Stimulated activated CD4-positive, alpha-beta T cell treated with anti-CD3 and anti-CD28 coated beads, Interleukin-1b, Interleukin-23, amount 100 ng/mL, for 48 hours (primary cell): Measurements from ENCODE around the gene USP43.
"Not testable (repeated sequence)": the region's sequence is repeated elsewhere in the genome, so short reads cannot be mapped to it uniquely, and the experiment has no call there.

Source experiments
- DNase-seq: peaks from one replicate; pipeline ENCODE4 v3.0.0-alpha.2; 2020

The USP43 gene, protein sequence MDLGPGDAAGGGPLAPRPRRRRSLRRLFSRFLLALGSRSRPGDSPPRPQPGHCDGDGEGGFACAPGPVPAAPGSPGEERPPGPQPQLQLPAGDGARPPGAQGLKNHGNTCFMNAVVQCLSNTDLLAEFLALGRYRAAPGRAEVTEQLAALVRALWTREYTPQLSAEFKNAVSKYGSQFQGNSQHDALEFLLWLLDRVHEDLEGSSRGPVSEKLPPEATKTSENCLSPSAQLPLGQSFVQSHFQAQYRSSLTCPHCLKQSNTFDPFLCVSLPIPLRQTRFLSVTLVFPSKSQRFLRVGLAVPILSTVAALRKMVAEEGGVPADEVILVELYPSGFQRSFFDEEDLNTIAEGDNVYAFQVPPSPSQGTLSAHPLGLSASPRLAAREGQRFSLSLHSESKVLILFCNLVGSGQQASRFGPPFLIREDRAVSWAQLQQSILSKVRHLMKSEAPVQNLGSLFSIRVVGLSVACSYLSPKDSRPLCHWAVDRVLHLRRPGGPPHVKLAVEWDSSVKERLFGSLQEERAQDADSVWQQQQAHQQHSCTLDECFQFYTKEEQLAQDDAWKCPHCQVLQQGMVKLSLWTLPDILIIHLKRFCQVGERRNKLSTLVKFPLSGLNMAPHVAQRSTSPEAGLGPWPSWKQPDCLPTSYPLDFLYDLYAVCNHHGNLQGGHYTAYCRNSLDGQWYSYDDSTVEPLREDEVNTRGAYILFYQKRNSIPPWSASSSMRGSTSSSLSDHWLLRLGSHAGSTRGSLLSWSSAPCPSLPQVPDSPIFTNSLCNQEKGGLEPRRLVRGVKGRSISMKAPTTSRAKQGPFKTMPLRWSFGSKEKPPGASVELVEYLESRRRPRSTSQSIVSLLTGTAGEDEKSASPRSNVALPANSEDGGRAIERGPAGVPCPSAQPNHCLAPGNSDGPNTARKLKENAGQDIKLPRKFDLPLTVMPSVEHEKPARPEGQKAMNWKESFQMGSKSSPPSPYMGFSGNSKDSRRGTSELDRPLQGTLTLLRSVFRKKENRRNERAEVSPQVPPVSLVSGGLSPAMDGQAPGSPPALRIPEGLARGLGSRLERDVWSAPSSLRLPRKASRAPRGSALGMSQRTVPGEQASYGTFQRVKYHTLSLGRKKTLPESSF

DNA sequence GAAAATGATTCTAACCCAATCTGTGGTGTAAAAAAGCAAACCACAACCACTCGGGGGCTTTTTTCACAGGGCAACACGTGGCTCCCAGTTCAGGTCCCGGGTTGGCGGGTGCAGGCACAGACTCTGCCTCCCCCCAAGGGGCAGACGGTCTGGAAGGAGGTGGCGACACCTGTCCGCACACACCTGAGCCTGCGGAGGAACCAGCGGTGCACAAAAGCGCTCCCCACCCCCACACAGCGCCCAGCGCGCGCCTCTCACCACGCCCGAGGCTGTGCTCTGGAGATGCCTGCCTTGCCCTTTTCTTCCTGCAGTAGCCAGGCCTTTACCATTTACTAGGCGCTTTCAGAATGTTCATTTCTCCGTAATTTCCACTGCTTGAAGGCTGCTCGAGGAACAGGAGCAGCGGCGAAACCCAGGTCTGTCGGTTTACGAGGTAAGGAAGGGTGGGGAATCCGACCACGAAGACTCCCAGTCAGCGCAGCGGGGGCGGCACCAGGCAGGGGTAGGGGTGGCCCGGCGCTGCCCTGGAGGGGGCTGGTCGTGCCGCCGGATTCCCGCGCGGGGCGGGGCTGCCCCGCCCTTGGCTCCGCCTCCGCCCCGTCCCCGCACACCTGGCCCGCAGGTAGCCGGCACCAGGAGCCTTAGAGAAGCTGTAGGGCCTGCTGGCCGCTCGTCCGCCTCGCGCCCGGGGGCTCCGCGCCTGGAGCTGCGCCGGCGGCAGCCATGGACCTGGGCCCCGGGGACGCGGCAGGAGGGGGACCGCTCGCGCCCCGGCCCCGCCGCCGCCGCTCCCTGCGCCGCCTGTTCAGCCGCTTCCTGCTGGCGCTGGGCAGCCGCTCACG lies at the start of gene USP43:
Gene USP43 (plus strand): TSS at position 608 of the 842 bp plus-strand sequence. CDS start 116 bp downstream, at position 724.
- DNase-seq: peak; percentile 11

DNA sequence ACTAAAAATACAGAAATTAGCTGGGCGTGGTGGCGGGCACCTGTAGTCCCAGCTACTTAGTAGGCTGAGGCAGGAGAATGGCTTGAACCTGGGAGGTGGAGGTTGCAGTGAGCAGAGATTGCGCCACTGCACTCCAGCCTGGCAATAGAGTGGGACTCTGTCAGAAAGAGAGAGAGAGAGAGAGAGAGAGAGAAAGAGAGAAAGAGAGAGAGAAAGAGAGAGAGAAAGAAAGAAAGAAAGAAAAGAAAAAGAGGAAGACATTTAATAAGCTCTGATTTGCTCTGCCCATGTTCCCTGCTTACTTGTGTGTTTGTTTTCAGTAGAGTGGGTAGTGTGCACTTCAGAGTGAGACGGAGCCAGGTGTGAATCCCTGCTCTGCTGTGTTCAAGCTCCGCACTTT lies 47.7 kb upstream of the USP43 start:
- not testable (repeated sequence) for DNase-seq

DNA sequence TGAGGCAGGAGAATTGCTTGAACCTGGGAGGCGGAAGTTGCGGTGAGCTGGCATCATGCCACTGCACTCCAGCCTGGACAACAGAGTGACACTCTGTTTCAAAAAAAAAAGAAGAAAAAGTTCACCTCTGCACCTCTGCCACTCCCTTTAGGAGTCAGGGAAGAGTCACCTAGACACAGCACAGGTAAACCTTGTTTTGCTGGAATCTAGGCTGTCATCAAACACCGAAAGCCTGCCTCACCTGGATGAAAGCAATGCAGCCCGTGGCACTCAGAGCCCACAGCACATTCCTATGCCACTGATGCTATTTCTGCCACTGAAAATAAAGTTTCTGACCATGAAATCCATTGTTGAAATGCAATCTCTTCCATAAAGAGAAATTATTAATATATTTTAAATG lies 46.7 kb upstream of the USP43 start:
- DNase-seq: no peak

DNA sequence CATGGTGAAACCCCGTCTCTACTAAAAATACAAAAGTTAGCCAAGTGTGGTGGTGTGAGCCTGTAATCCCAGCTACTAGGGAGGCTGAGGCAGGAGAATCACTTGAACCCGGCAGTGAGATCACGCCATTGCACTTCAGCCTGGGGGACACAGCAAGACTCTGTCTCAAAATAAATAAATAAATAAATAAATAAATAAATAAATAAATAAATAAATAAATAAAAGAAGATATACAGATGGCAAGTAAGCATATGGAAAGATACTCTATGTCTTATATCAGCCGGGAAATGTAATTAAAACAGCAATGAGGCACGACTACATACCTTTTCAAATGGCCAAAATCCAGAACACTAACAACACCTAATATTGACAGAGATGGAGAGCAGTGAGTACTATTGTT lies 40.7 kb upstream of the USP43 start:
- DNase-seq: not testable (repeated sequence)

DNA sequence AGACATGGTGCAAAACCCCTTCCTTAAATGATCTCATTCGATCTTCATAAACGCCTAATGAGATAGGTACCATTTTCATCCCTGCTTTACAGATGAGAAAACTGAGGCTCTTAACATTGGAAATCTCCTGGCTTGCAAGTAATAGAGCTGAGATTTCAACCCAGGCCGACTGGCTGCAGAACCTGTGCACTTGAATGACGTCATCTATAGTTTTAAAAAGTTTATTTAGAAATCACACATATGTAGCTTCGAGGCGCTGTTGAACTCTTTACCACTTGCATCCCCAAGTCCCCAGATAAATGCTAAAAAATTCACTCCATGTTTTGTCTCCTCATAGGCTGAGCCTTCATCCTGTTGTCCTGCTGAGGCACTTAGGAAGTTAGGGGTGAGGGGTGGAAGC lies 38.9 kb upstream of the USP43 start:
- DNase-seq: no peak

DNA sequence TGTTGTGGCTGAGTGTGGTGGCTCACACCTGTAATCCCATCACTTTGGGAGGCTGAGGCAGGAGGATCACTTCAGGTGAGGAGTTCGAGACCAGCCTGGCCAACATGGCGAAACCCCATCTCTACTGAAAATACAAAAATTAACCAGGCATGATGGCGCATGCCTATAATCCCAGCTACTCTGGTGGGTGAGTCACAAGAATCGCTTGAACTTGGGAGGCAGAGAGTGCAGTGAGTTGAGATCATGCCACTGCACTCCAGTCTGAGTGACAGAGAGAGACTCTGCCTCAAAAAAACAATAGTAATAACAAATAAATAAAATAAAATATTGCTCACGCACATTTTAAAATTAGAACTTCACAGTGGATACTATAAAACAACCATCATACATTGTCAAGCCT lies 38.3 kb upstream of the USP43 start:
- not testable (repeated sequence) for DNase-seq

DNA sequence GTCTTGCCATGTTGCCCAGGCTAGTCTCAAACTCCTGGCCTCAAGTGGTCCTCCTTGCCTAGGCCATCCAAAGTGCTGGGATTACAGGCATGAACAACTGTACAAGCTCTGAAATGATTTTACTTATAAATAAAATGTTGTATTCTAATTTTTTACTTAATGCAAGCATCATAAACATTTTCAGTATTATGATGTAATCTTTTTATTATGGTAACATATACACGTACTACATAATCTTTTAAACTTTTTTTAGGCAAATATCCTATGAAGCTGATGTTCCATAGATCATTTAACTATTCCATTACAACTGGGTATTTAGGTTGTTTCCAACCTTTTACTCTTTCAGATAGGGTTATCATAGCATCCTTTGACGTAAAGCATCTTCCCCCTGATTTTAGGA lies 33.8 kb upstream of the USP43 start:
- no peak for DNase-seq

DNA sequence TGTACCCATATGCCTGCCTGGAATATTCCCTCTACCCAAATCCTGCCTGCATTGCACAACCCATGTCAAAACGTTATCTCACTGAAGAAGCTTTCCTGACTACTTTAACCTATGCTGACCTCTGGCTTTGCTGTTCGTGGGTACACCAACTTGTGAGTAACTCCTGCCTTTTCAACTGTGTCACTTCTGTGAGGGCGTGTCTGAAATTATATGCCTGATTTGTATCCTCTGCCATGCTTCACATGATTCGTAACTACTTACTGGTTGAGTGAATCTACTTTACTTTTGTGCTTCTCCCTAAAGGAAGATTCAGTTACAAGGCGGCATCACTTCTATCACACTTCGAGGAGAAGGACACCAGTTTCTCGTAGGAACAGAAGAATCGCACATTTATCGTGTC lies 33.3 kb upstream of the USP43 start:
- DNase-seq: no peak

DNA sequence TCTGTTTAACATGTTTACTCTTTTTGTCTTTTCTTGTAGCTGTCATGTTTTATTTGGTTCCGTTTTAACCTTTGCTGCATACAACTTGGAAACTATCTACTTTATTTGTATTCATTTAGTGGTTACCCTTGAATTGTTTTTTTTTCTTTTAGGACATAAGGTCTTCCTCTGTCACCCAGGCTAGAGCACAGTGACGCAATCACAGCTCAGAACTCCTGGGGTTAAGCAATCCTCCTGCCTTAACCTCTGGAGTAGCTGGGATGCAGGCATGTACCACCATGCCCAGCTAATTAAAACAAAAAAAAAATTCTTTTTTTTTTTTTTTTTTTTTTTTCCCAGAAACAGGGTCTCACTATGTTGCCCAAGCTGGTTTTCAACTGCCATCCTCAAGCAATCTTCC lies 29.8 kb upstream of the USP43 start:
- DNase-seq: no peak

DNA sequence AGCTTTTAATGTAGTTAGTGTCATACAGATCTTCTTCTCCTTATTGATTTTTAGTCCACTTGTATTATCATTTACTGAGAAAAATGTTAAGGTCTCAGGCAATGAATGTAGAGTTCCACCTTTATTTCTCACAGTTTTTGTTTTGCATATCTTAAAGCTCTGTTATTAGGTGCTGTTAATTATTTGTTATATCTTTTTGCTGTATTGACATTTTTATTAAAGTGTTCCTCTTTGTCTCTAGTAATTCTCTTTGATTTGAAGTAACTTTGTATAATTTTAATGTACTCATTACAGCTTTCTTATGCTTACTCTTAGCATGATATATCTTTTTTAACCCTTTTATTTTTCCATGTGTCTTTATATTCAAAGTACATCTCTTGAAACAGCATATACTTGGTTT lies 22.4 kb upstream of the USP43 start:
- no peak for DNase-seq

DNA sequence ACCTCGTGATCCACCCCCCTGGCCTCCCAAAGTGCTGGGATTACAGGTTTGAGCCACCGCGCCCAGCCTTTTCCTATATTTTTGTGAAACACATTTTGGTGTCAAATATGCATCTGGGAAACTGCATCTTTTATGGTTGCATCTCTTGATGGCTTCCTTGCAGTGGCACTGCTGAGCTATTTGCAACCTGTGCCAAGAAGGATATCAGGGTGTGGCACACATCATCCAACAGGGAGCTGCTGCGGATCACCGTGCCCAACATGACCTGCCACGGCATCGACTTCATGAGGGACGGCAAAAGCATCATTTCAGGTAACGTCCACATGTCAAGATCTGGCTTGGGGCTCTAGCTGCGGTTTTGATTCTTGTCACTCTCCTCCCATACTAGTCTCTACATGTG lies 16.8 kb upstream of the USP43 start:
- DNase-seq: no peak

DNA sequence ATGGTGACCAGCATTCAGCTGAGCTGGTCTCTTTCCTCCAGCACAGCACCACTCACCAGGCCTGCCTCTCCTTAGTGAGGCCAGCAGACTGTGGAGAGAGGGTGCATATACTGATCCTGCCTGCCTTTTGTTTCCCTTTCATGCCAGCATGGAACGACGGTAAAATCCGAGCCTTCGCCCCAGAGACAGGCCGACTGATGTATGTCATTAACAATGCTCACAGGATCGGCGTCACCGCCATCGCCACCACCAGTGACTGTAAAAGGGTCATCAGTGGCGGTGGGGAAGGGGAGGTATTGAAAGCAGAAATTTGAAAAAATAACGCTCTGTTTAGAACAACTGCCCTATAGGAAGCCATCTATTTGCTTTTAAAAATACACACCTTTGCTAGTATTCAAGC lies 12.6 kb upstream of the USP43 start:
- DNase-seq: no peak

DNA sequence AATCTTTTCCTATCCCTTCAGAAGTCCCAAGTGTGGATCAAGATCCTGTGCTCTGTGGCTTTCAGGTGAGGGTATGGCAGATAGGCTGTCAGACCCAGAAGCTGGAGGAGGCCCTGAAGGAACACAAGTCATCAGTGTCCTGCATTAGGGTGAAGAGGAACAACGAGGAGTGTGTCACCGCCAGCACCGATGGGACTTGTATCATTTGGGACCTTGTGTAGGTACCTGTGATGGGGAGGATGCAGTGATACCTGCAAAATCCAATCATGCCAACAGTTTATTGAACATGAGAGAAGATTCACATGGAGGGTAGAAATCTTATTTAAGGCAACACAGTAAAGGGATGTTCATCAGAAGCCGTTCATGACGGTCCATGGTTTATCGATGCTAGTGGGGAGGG lies 10.0 kb upstream of the USP43 start:
- DNase-seq: no peak

DNA sequence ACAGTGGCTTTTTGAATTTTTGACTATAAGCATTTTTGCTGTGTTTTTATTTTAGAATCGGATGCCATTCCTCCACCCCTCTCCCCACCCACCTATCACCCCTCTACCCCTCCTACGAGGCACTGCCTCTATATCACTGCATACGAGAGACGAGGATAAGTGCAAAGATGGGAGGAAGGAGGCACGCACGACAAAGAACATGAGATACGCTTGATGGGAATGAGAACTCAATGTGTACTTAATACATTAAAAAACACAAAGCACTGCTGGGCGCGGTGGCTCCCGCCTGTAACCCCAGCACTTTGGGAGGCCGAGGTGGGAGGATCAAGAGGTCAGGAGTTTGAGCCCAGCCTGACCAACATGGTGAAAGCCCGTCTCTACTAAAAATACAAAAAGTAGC lies 8.8 kb upstream of the USP43 start:
- no peak for DNase-seq

DNA sequence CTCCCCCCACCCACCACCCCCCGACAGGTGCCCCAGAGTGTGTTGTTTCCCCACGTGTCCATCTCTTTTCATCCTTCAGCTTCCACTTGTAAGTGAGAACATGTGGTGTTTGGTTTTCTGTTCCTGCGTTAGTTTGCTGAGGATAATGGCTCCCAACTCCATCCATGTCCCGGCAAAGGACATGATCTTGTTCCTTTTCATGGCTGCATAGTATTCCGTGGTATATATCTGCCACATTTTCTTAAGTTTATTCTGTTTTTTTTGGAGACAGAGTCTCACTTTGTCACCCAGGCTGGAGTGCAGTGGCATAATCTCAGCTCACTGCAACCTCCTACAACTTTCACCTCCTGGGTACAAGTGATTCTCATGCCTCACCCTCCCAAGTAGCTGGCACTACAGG lies 4.9 kb upstream of the USP43 start:
- DNase-seq: not testable (repeated sequence)

DNA sequence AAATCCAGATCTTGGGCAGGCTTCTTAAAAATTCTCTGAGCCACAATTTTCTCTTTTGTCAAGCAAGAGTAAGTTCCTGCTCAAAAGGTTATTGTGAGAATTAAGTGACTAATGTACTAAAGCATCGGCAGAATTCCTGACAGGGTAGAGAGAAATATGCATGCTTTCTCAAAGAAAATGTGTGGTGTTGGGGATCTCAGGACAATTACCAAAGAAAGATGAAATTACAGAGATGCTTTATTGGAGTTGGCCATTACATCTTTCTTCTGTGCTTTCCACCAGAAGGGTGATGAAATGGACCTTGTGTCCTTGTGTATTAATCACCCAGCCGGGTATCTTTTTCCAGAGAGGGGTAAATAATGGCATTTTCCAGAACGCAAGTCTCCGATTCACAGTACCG lies 1.7 kb upstream of the USP43 start:
- DNase-seq: no peak

DNA sequence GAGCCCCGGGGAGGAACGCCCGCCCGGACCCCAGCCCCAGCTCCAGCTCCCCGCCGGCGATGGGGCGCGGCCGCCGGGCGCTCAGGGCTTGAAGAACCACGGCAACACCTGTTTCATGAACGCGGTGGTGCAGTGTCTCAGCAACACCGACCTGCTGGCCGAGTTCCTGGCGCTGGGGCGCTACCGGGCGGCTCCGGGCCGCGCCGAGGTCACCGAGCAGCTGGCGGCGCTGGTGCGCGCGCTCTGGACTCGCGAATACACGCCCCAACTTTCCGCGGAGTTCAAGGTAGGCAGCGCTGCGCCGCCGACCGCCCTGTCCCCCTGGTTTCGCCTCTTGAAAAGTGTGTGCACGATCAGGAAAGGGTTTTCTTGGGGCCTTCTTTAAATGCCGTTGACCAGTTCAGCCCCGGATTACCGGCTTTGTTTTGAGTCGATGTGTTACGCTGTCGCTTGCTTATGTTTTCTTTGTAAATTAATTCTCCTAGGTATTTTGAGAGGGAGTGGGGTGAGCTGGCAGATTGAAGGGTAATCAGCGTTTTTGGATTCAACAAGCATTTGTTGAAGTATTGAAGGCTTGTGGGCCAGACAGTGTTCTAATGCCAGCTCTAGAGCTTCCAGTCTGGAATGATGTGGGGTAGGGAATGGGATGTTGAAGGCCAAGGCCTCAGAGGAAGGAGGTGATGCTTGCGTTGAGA lies 681 bp downstream of the USP43 start:
- peak; percentile 10 for DNase-seq

DNA sequence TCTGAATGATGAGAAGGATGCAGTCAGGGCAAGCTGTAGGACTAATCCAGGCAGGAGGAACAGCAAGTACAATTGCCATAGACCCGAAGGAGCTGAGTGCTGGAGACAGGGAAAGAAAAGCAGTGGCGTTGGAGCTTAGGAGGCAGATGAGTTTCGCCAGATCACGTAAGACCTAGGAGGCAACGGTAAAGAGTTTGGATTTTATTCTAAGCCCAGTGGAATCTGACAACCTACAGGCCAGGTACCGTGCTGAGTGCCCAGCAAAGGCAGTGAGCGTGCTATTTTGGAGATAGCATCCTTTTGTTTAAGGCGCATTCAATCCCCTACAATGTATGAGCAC lies 1.2 kb downstream of the USP43 start:
- DNase-seq: no peak

DNA sequence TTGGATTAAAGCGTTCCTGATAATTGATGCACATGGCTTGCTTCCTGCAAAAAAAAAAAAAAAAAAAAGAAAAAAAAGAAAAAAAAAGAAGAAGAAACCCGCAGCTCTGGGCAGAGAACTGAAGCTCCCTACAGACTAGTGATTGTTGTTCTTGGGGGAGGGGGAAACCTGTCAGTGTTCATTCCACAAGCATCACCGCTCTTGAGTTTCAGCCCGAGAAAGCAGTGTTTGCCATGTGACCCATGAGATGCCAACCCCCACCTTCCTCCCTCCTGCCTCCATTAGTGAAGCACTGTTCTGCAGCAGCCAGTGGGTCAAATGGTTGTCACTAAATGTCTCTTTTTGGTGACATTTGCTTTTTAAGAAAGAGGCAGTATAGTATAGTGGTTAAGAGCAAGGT lies 1.7 kb downstream of the USP43 start:
- DNase-seq: no peak

DNA sequence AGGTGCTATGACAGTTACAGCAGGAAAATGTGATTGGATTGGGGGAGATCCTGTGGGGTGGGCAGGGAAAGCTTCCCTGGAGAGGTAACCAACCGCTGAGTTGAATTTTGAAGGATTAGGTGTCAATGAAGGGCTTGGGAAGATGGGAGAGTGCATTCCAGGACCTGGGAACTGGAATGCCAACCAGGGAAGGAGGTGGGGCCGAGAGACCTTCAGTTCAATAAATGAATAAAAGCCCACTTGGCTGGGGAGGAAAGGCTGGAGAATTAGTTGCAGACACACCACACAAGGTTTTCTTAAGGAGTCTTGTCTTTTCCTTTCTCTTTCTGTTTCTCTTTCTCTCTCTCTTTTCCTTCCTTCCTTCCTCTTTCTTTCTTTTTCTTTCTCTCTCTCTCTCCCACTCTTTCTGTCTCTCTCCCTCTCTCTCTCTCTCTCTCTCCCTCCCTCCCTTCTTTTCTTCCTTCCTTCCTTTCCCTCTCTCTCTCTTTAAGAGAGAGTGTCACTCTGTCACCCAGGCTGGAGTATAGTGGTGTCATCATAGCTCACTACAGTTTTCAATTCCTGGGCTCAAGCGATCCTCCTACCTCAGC lies 3.3 kb downstream of the USP43 start:
- no peak for DNase-seq

DNA sequence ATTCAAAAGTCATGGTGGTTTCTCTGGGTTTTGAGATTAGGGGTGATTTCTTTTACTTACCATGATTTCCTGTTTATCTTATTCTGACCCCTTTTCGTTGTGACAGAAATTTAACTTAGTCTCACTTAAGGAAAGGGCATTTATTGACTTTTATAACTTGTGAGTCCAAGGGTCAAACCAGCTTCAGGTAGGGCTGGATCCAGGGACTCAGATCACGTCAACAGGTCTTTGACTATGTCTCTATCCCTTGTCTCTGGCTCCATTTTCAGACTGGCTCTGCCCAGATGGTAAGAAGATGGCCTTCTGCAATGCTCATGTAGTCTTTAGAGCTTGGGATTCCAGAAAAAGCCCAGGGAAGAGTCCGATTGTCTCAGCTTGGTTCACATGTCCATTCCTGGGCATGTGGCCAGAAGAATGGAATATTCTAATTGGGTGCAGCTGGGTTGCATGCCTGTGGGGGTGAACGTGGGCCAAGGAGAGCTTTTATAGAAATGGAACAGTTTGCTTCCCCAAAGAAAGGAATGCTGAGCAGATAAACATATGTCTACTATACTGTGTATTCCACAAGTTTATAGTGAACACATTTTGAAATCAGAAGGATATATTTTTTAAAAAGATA lies 13.4 kb downstream of the USP43 start:
- DNase-seq: no peak
